GM12878 (cell line): ENCODE data around the gene CCDC61. TPM values are rescaled to one million over a fixed set of nuclear protein-coding genes. Genes with fewer than 3 reads are reported as not detected.

Experiments
- ATAC-seq: fragments of 200-7000 bp; cut with Tn5 transposase; 3 replicates; pipeline ENCODE4 v1.9.1; 2020; ENCODE audit warnings: mild to moderate bottlenecking, moderate library complexity
- BruUV-seq: library from RNA; stranded (reverse); fragments of 400-500 nt; replicated peaks from 2 replicates; lab custom pipeline; 2021; lab: Mats Ljungman, UMichigan
- CTCF ChIA-PET: fragments of 300-600 bp; sonication (Branson Sonifier 250); formaldehyde crosslinking; extraction: SDS; loops from one replicate; lab custom pipeline; 2021; ENCODE audit warnings: inconsistent platforms; lab: Yijun Ruan, JAX
- POLR2A ChIA-PET: fragments of 350-600 bp; formaldehyde crosslinking; extraction: SDS; loops from one replicate; lab custom pipeline; 2021; ENCODE audit warnings: inconsistent platforms; lab: Charles Lee
- RAD21 ChIA-PET: fragments of 300-600 bp; sonication (Branson Sonifier 250); formaldehyde crosslinking; loops from one replicate; lab custom pipeline; 2023; ENCODE audit warnings: antibody characterized with exemption; ENCODE audit not compliant: unreplicated experiment; lab: Charles Lee
- SMC1A ChIA-PET: fragments of 300-600 bp; sonication (Branson Sonifier 250); formaldehyde crosslinking; loops from one replicate; lab custom pipeline; 2023; ENCODE audit not compliant: unreplicated experiment, uncharacterized antibody; lab: Charles Lee
- DNase-seq: peaks from one replicate; pipeline ENCODE4 v3.0.0-alpha.2; 2011; ENCODE audit warnings: low read depth, low spot score
- FAIRE-seq: peaks from 3 replicates; lab custom pipeline; 2011; peaks lifted over from hg19 to GRCh38; lab: Jason Lieb, UNC
- H2AFZ ChIP-seq: 2 replicates; pipeline ENCODE4 v1.6.0; 2011; ENCODE audit warnings: low read depth, low read length, control low read depth; ENCODE audit not compliant: control insufficient read depth
- H3K27ac ChIP-seq: 2 replicates; pipeline ENCODE4 v1.5.1; 2011; ENCODE audit warnings: control low read depth; ENCODE audit not compliant: control insufficient read depth, insufficient read depth
- H3K27me3 ChIP-seq, 2 experiments: replicated peaks in 1 of 2; 2 replicates each; pipeline versions ENCODE4 v1.6.0 to v1.6.1; 2011; ENCODE audit warnings: low read length in 1 of 2; ENCODE audit not compliant: control insufficient read depth in 2 of 2, insufficient read depth in 2 of 2
- H3K36me3 ChIP-seq, 2 experiments: 2 replicates each; pipeline ENCODE4 v1.5.1; 2011; ENCODE audit warnings: low read length in 1 of 2; ENCODE audit not compliant: control insufficient read depth in 2 of 2, insufficient read depth in 2 of 2
- H3K4me1 ChIP-seq: 2 replicates; pipeline ENCODE4 v1.6.1; 2011; ENCODE audit warnings: mild to moderate bottlenecking, low read length, moderate library complexity, mixed read lengths; ENCODE audit not compliant: control insufficient read depth, insufficient read depth
- H3K4me2 ChIP-seq: 2 replicates; pipeline ENCODE4 v1.6.0; 2011; ENCODE audit warnings: control low read depth; ENCODE audit not compliant: control insufficient read depth, insufficient read depth
- H3K4me3 ChIP-seq: fragments of 200-600 bp; sonication (generic); 2 replicates; pipeline ENCODE4 v1.5.1; 2016
- H3K79me2 ChIP-seq: 2 replicates; pipeline ENCODE4 v1.6.0; 2011; ENCODE audit warnings: low read length; ENCODE audit not compliant: control insufficient read depth, insufficient read depth
- H3K9ac ChIP-seq: 2 replicates; pipeline ENCODE4 v1.8.0; 2011; ENCODE audit warnings: low read length, control low read depth, mixed read lengths; ENCODE audit not compliant: control insufficient read depth, insufficient read depth
- H3K9me3 ChIP-seq: replicated peaks from 3 replicates; pipeline ENCODE4 v1.5.1; 2011; ENCODE audit warnings: mild to moderate bottlenecking, low read length; ENCODE audit not compliant: control insufficient read depth, insufficient read depth
- H4K20me1 ChIP-seq: 2 replicates; pipeline ENCODE4 v1.6.0; 2011; ENCODE audit not compliant: control insufficient read depth, insufficient read depth
- BHLHE40 ChIP-seq, 2 experiments: fragments of 450-650 bp in 1 of 2; IDR thresholded peaks; 2 replicates each; pipeline ENCODE4 v1.6.1; 2011 to 2017; ENCODE audit warnings: low read depth in 2 of 2, borderline replicate concordance in 1 of 2, improper control_type of control experiment in 1 of 2, low read length in 1 of 2, mild to moderate bottlenecking in 1 of 2
- JUNB ChIP-seq: IDR thresholded peaks from 2 replicates; pipeline ENCODE4 v1.6.1; 2016; ENCODE audit warnings: antibody characterized with exemption, mild to moderate bottlenecking
- MEF2A ChIP-seq: IDR thresholded peaks from 2 replicates; pipeline ENCODE4 v1.6.1; 2011; ENCODE audit warnings: low read depth, mild to moderate bottlenecking, low read length, moderate library complexity; ENCODE audit not compliant: insufficient read depth
- NFXL1 ChIP-seq: fragments of 450-650 bp; IDR thresholded peaks from 2 replicates; pipeline ENCODE4 v1.6.1; 2017; ENCODE audit warnings: antibody characterized with exemption, mild to moderate bottlenecking, borderline replicate concordance
- NFYA ChIP-seq: IDR thresholded peaks from 2 replicates; pipeline ENCODE4 v1.6.1; 2011; ENCODE audit warnings: low read depth, mild to moderate bottlenecking, low read length, improper control_type of control experiment, borderline replicate concordance
- PAX8 ChIP-seq: fragments of 450-650 bp; IDR thresholded peaks from 2 replicates; pipeline ENCODE4 v1.6.1; 2017; ENCODE audit warnings: mild to moderate bottlenecking, moderate library complexity
- RAD51 ChIP-seq: fragments of 450-650 bp; IDR thresholded peaks from 2 replicates; pipeline ENCODE4 v1.6.1; 2016; ENCODE audit warnings: moderate library complexity, mild to moderate bottlenecking, inconsistent platforms
- STAT1 ChIP-seq: fragments of 450-650 bp; conservative IDR thresholded peaks from 2 replicates; pipeline ENCODE4 v1.6.1; 2014; ENCODE audit warnings: antibody characterized with exemption, mild to moderate bottlenecking
- SUPT20H ChIP-seq: IDR thresholded peaks from 2 replicates; pipeline ENCODE4 v1.6.1; 2011; ENCODE audit warnings: low read depth, mild to moderate bottlenecking, low read length, moderate library complexity, borderline replicate concordance; ENCODE audit not compliant: control insufficient read depth
- ZZZ3 ChIP-seq: IDR thresholded peaks from 2 replicates; pipeline ENCODE4 v1.6.1; 2011; ENCODE audit warnings: low read depth; ENCODE audit not compliant: control insufficient read depth, insufficient read length
- WGBS: methylation state at CpG from one replicate; pipeline ENCODE4 v1.1.6; 2016; ENCODE audit warnings: low lambda C conversion rate; ENCODE audit not compliant: insufficient replicate concordance, insufficient coverage; ENCODE audit errors: missing lambda C conversion rate; 5-methylcytosine and 5-hydroxymethylcytosine counted together
- in situ Hi-C: fragments of 300-500 bp; cut with MboI; formaldehyde crosslinking; loops from 9 replicates; pipeline ENCODE4 v1.14.3; 2018; ENCODE audit warnings: mixed read lengths
- intact Hi-C: fragments of 100-400 bp; cut with micrococcal nuclease; formaldehyde crosslinking; loops from one replicate; pipeline ENCODE4 v1.14.2; 2022; ENCODE audit not compliant: unreplicated experiment
- polyA plus RNA-seq, 11 experiments: library from polyadenylated mRNA; depleted of rRNA in 4 of 11; unstranded in 6 of 11; stranded (reverse) in 5 of 11; fragments of >200 nt; fragmentation: Nextera tagmentation in 4 of 11; fragmentation: Illumina TruSeq in 1 of 11; extraction: Ambion mirVana in 4 of 11; extraction: Trizol in 1 of 11; gene quantifications; 1 replicate in 1 of 11; 2 replicates in 10 of 11; pipeline versions ENCODE4 v1.2.1 to v1.2.3, GENCODE V29; 2011 to 2016; ENCODE audit warnings: inconsistent platforms in 2 of 11, missing spikeins in 2 of 11, low read depth in 1 of 11
- total RNA-seq, 4 experiments: library from RNA; depleted of rRNA in 3 of 4; stranded (reverse); fragments of >200 nt in 3 of 4; fragmentation: Illumina TruSeq in 1 of 4; extraction: Trizol in 1 of 4; gene quantifications; 2 replicates each; pipeline versions ENCODE4 v1.2.1 to v1.2.3, GENCODE V29; 2013 to 2021
- TF ChIP-seq, protein P1 (sequence below): IDR thresholded peaks from 2 replicates; pipeline ENCODE4 v1.6.1; 2012; ENCODE audit warnings: low read length, inconsistent platforms
- TF ChIP-seq, protein P2 (sequence below): fragments of 450-650 bp; IDR thresholded peaks from 2 replicates; pipeline ENCODE4 v1.6.1; 2016; ENCODE audit warnings: mild to moderate bottlenecking

Gene CCDC61
- total and polyA plus RNA-seq, 10 of the 15 experiments (the other 5 are each of a cell fraction or from before 2014, with no cell fraction given) = 0.27 to 27.1 (median 8.7) TPM

DNA sequence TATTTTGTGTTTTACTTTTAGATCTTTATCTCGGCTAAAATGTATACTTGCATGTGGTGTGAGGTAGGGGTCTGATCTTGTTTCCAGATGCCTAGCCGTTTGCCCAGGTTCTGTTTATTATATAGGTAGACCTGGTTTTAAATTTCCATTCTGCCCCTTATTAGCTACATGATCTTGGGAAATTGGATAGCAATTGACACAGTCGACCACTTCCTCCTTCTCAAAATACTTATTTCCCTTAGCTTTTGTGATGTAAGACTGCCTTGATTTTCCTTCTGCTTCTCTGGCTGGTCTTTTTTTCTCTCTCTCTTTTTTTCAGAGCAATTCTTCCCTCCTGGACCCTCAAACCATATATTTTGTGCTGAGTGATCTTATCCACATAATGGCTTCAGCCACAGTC lies 30.6 kb downstream of the CCDC61 start:
- H3K9me3 ChIP-seq = no peaks in the 10 kb centered on the region
- ChIA-PET POLR2A (no interaction called here), SMC1A (interaction anchor here (1.2 to 5.2 kb wide), 2 partner anchors 22 to 238 kb away, joined by 3 to 34 read pairs; no protein-coding TSS in a partner anchor), RAD21 (no interaction called here), CTCF (interaction anchor here (1.6 to 5.2 kb wide), 5 partner anchors 9 to 240 kb away, joined by 4 to 75 read pairs (median 8); no protein-coding TSS in a partner anchor)
- H3K4me3 ChIP-seq = no peak overlapping the region
- FAIRE-seq (no peak), DNase-seq (no peak), ATAC-seq (no peak)
- H3K9ac ChIP-seq = no peak overlapping the region
- TF ChIP-seq BHLHE40 (IDR thresholded peaks at IDR 0.05; ENCODE audit: borderline replicate concordance in 1 of 2, low read depth in 2 of 2, low read length in 1 of 2) = no peak
- TF ChIP-seq ZZZ3 = no peak
- no peaks in the 10 kb centered on the region for H3K36me3 ChIP-seq
- no TSS peak for BruUV-seq
- no peaks in the 10 kb centered on the region for H3K79me2 ChIP-seq
- no peak overlapping the region for H3K4me2 ChIP-seq
- H3K27ac ChIP-seq = no peak overlapping the region
- WGBS = 2% methylated on average over 3 of the region's 3 CpGs
- H2AFZ ChIP-seq = no peak overlapping the region
- in situ Hi-C loops = loop anchor here (5.0 kb wide), 1 partner anchor 241 kb away; no protein-coding TSS in a partner anchor
- no peaks in the 10 kb centered on the region for H3K27me3 ChIP-seq
- H4K20me1 ChIP-seq = no peaks in the 10 kb centered on the region
- no peaks in the 10 kb centered on the region for H3K4me1 ChIP-seq
- intact Hi-C loops = loop anchor here (5.0 kb wide), 1 partner anchor 161 kb away; no protein-coding TSS in a partner anchor

DNA sequence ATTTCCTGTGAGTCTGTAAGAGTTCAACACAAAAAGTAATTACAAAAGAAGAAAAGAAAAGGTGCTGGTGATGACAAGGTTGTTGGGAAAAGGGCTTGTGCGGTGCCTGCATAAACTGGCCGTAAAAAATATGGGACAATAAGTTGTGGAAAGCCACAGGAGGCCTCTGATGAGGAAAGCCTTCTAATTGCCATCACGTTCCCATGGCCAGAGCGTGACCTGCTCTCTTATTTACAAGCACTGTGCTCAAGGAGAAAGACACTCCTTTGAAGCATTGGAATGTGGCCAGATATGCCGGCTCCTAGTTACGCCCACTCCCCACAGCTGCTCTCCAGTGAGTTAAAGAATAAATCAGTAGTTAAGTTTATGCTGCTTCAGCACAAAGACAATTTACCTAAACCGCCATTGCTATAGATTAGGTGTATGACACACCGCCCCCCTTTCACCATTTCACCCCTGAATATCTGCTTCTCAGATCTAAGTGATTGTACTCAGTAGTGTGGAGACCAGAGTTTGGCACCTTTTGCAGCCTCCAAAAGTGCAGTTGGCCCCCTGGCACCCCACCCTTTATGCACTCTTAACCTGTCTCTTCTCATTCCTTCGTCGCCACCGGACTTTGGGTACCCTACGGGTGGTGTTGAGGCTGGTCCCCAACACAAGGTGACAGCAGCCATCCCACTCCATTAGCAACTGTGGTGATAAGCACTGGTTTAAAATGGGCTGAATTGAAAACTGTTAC lies 35.7 kb downstream of the CCDC61 start:
- ChIA-PET SMC1A (no interaction called here), RAD21 (no interaction called here), CTCF (interaction anchor here (2.7 kb wide), 1 partner anchor 234 kb away, joined by 14 read pairs; no protein-coding TSS in a partner anchor), POLR2A (no interaction called here)
- no peaks in the 10 kb centered on the region for H3K27me3 ChIP-seq
- DNase-seq = no peak
- 65% methylated on average over 12 of the region's 12 CpGs for WGBS
- H3K36me3 ChIP-seq = no peaks in the 10 kb centered on the region
- no peak overlapping the region for H3K4me2 ChIP-seq
- intact Hi-C loops = no loop called here
- no peaks in the 10 kb centered on the region for H4K20me1 ChIP-seq
- no peak overlapping the region for H3K4me3 ChIP-seq
- no peaks in the 10 kb centered on the region for H3K79me2 ChIP-seq
- BruUV-seq = no TSS peak
- H3K27ac ChIP-seq = no peak overlapping the region
- no peak for FAIRE-seq
- in situ Hi-C loops = no loop called here
- no peak overlapping the region for H2AFZ ChIP-seq
- H3K9ac ChIP-seq = no peak overlapping the region
- H3K9me3 ChIP-seq = no peaks in the 10 kb centered on the region; the same call in 2 of the 3 replicates
- H3K4me1 ChIP-seq = no peaks in the 10 kb centered on the region
- no peak for ATAC-seq
- TF ChIP-seq, protein P1, sequence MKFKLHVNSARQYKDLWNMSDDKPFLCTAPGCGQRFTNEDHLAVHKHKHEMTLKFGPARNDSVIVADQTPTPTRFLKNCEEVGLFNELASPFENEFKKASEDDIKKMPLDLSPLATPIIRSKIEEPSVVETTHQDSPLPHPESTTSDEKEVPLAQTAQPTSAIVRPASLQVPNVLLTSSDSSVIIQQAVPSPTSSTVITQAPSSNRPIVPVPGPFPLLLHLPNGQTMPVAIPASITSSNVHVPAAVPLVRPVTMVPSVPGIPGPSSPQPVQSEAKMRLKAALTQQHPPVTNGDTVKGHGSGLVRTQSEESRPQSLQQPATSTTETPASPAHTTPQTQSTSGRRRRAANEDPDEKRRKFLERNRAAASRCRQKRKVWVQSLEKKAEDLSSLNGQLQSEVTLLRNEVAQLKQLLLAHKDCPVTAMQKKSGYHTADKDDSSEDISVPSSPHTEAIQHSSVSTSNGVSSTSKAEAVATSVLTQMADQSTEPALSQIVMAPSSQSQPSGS = no peak
- TF ChIP-seq NFYA (no peak), RAD51 (no peak), SUPT20H (no peak), MEF2A (no peak), JUNB (no peak), NFXL1 (no peak), STAT1 (no peak), PAX8 (no peak)
- TF ChIP-seq, protein P2, sequence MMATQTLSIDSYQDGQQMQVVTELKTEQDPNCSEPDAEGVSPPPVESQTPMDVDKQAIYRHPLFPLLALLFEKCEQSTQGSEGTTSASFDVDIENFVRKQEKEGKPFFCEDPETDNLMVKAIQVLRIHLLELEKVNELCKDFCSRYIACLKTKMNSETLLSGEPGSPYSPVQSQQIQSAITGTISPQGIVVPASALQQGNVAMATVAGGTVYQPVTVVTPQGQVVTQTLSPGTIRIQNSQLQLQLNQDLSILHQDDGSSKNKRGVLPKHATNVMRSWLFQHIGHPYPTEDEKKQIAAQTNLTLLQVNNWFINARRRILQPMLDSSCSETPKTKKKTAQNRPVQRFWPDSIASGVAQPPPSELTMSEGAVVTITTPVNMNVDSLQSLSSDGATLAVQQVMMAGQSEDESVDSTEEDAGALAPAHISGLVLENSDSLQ = no peak
